Lower lobe of right lung (tissue), 2 donors: ENCODE measurements around the gene AATK. TPM values are rescaled to one million over a fixed set of nuclear protein-coding genes. Genes with fewer than 3 reads are reported as not detected.

Experiments
- ATAC-seq, 2 donors: fragments of 200-7000 bp; cut with Tn5 transposase; one replicate each; pipeline ENCODE4 v1.9.1; 2020 to 2022; ENCODE audit warnings: mild to moderate bottlenecking in 2 of 2, moderate library complexity in 2 of 2
- DNase-seq: peaks from one replicate; pipeline ENCODE4 v3.0.0-alpha.2; 2020
- H3K27ac ChIP-seq: fragments of 200-600 bp; one replicate; pipeline ENCODE4 v1.8.0; 2022
- H3K27me3 ChIP-seq: fragments of 200-600 bp; one replicate; pipeline ENCODE4 v1.8.0; 2022; ENCODE audit warnings: low read depth
- H3K36me3 ChIP-seq: fragments of 200-600 bp; one replicate; pipeline ENCODE4 v1.8.0; 2022; ENCODE audit warnings: mild to moderate bottlenecking
- H3K4me1 ChIP-seq: fragments of 200-600 bp; one replicate; pipeline ENCODE4 v1.8.0; 2022
- H3K4me3 ChIP-seq: fragments of 200-600 bp; one replicate; pipeline ENCODE4 v1.8.0; 2022; ENCODE audit warnings: mild to moderate bottlenecking
- H3K9me3 ChIP-seq: fragments of 200-600 bp; one replicate; pipeline ENCODE4 v1.8.0; 2022
- CTCF ChIP-seq: fragments of 200-600 bp; IDR thresholded peaks from one replicate; pipeline ENCODE4 v1.8.0; 2022; ENCODE audit warnings: antibody characterized with exemption, mild to moderate bottlenecking
- intact Hi-C: fragments of 100-400 bp; cut with DNase I; formaldehyde crosslinking; loops from one replicate; pipeline ENCODE4 v1.11.0; 2022
- total RNA-seq: library from RNA; stranded (reverse); fragmentation: NEBNext Ultra II Directional; extraction: Animal tissue kit (Norgen Biotek cat#: 25700); gene quantifications from one replicate; pipeline ENCODE4 v1.2.1, GENCODE V29; 2021
- donor health status: DM: no; HTN: yes; CAD: no; lungs with severe emphysema.

Gene AATK
- total RNA-seq, 1 donor from 2014 or later, result 64.0 TPM

GRCh38 chr17:81135505-81136278 is 30.3 kb downstream of the AATK start:
- DNase-seq (peak; percentile 68), ATAC-seq (no peak)
- Histone ChIP-seq H3K9me3 (no peaks in the 10 kb centered on the region), H3K27me3 (no peaks in the 10 kb centered on the region), H3K36me3 (no peaks in the 10 kb centered on the region), H3K4me3 (no peak overlapping the region), H3K4me1 (peaks cover 10% of the 10 kb centered on the region), H3K27ac (no peak overlapping the region)
- no peak for TF ChIP-seq CTCF
- intact Hi-C loops, result no loop called here

- no peak for TF ChIP-seq CTCF
- H3K36me3 ChIP-seq, result no peaks in the 10 kb centered on the region
- no peak overlapping the region for H3K4me3 ChIP-seq
- H3K4me1 ChIP-seq, result peaks cover 10% of the 10 kb centered on the region
- H3K9me3 ChIP-seq, result no peaks in the 10 kb centered on the region
- H3K27me3 ChIP-seq, result no peaks in the 10 kb centered on the region
- H3K27ac ChIP-seq, result peak overlapping the region; percentile 88
- ATAC-seq, result no peak
- no peak for DNase-seq
- intact Hi-C loops, result no loop called here
These were observed 31.8 kb downstream of the AATK start for GRCh38 chr17:81134064-81134781.

GRCh38 chr17:81132770-81133723 is 33.0 kb downstream of the AATK start:
- H3K9me3 ChIP-seq, result no peaks in the 10 kb centered on the region
- intact Hi-C loops, result no loop called here
- peak overlapping the region; percentile 54 for H3K4me3 ChIP-seq
- H3K36me3 ChIP-seq, result no peaks in the 10 kb centered on the region
- DNase-seq (peak; percentile 82), ATAC-seq (peak; percentile 36 to 63)
- peak overlapping the region; percentile 88 for H3K27ac ChIP-seq
- H3K27me3 ChIP-seq, result no peaks in the 10 kb centered on the region
- peaks cover 10% of the 10 kb centered on the region for H3K4me1 ChIP-seq
- TF ChIP-seq CTCF, result no peak

GRCh38 chr17:81132197-81132540 is 33.9 kb downstream of the AATK start:
- Histone ChIP-seq H3K4me1 (peaks cover 10% of the 10 kb centered on the region), H3K4me3 (peak overlapping the region; percentile 54), H3K27me3 (no peaks in the 10 kb centered on the region), H3K27ac (peak overlapping the region; percentile 88), H3K9me3 (no peaks in the 10 kb centered on the region), H3K36me3 (no peaks in the 10 kb centered on the region)
- intact Hi-C loops, result no loop called here
- ATAC-seq (peak; percentile 26 to 33), DNase-seq (no peak)
- no peak for TF ChIP-seq CTCF

- intact Hi-C loops, result no loop called here
- DNase-seq (peak; percentile 88), ATAC-seq (peak; percentile 83 to 86)
- no peaks in the 10 kb centered on the region for H3K9me3 ChIP-seq
- no peaks in the 10 kb centered on the region for H3K27me3 ChIP-seq
- H3K36me3 ChIP-seq, result no peaks in the 10 kb centered on the region
- peak overlapping the region; percentile 54 for H3K4me3 ChIP-seq
- H3K27ac ChIP-seq, result peak overlapping the region; percentile 88
- TF ChIP-seq CTCF, result no peak
- H3K4me1 ChIP-seq, result peaks cover 10% of the 10 kb centered on the region
These were observed 34.4 kb downstream of the AATK start for GRCh38 chr17:81131486-81132196.
